HG02852 (cell line): Measurements from ENCODE around the gene NNAT.

Experiments
- ATAC-seq: cut with Tn5 transposase; IDR thresholded peaks from one replicate; pipeline ENCODE4 v1.9.1; 2021; ENCODE audit warnings: mild to moderate bottlenecking, moderate library complexity; ENCODE audit not compliant: unreplicated experiment

NNAT gene

GRCh38 chr20:37501940-37502339, 19.1 kb upstream of the NNAT start:
- no peak for ATAC-seq

DNA sequence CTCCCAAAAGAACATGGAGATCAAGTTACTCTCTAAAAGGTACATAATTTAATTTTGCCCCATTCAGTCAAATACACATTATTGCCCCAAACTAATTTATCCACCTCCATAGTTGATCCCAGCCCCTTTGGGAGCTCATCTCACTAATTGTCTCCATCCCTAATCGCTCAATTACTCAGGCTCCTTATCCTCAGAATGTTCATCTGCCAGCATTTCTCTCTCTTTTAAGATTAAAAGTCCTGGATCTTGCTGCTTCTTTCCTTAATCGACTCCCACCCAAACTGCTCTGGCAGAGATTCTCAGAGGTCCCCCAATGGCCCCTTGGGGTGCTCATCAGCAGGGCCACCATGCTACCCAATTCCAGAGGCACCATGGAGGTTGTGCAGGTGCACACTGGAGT, 18.4 kb upstream of the NNAT start:
- no peak for ATAC-seq

DNA sequence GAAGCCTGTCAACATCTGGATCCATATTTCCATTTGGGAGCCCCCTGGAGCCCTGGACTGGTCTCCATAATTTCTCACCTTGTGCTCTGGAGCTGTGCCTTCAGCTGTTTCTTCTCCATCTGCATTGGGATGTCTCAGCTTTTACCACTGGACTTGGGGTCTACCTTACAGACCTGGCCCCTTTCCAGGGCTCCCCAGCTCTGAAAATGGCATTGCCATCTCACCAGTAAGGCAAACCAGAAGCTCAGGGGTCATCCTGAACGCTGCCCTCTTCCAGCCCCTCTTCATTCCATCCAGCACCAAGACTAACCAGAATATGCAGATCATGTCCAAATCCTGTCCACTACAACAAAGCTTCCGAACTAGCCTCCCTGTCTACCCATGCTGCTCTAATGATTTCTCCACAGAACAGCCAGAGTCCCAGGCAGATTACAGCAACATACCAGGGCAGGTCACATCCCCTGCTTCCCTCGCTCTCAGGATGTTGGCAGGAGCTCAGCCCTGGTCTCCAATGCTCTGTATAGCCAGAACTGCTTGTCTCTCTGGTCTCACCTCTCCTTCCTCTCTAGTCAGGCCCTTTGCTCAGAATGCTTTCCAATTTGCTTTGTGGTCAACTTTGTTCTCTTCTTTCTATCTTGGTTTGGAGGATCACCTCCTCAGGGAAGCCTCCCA, 17.7 kb upstream of the NNAT start:
- no peak for ATAC-seq

GRCh38 chr20:37504404-37505096, 16.5 kb upstream of the NNAT start:
- ATAC-seq, result no peak

DNA sequence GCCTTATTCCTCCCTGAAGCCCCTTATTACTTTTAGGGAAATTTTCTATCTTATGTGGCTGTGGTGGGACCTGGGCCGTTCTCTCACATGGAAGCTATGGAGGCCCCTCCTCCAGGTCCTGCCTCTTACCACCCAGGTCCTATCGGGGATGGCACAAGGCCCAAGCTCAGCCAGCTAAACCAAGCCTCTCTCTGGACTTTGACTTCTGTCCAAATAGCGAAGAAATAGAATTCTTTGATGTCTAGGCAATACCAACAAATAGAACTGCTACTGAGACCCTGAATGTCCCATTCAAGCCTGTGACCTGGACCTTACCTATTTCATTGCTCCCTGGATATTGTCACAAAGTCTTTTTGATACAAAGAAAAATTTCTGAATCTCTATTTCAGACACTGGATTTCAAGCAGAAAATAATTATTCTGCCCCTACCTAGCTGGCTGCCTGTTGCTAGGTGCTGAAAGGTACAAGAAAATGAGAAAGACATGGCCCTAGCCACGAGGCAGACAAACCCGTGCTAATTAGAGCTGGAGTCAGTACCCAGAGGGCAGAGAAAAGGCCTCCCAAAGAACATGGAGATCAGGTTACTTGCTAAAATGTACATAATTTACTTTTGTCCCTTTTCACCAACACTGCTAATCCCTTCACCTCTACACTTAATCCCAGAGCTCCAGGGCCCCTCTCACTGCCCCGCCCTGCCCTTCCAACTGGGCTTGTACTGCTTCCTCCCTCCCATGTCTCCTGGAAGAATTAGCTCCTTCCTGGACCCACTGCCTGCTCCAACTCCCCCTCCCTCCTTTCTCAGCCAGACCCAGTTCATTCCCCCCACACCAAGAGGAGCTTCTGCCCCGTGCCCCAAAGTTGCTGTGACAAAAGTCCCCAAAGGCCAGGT, 15.5 kb upstream of the NNAT start:
- no peak for ATAC-seq

GRCh38 chr20:37506152-37506725, 14.8 kb upstream of the NNAT start:
- ATAC-seq, result no peak

GRCh38 chr20:37510226-37510625, 10.8 kb upstream of the NNAT start:
- ATAC-seq, result no peak

GRCh38 chr20:37511610-37512275, 9.3 kb upstream of the NNAT start:
- ATAC-seq, result no peak

GRCh38 chr20:37513779-37514359, 7.2 kb upstream of the NNAT start:
- no peak for ATAC-seq

DNA sequence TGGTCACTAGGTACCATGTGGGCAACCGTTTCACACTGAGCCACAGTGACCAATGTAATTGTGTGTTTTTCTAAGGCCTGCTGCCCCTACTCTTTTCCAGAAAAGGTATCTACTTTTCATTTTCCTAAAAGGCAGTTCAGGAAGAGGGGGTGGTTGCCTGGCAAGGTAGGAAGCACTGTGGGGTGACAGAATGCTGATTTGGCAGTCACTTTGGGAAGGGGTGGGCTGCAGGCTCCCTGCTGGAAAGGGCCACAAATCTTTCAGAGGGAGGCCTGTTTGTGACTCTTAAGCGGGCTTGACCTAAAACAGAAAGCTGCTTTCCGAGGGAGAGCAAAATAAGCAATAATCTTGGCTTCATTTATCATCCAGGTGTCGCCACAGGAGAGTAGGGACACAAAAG, 5.2 kb upstream of the NNAT start:
- ATAC-seq, result no peak

DNA sequence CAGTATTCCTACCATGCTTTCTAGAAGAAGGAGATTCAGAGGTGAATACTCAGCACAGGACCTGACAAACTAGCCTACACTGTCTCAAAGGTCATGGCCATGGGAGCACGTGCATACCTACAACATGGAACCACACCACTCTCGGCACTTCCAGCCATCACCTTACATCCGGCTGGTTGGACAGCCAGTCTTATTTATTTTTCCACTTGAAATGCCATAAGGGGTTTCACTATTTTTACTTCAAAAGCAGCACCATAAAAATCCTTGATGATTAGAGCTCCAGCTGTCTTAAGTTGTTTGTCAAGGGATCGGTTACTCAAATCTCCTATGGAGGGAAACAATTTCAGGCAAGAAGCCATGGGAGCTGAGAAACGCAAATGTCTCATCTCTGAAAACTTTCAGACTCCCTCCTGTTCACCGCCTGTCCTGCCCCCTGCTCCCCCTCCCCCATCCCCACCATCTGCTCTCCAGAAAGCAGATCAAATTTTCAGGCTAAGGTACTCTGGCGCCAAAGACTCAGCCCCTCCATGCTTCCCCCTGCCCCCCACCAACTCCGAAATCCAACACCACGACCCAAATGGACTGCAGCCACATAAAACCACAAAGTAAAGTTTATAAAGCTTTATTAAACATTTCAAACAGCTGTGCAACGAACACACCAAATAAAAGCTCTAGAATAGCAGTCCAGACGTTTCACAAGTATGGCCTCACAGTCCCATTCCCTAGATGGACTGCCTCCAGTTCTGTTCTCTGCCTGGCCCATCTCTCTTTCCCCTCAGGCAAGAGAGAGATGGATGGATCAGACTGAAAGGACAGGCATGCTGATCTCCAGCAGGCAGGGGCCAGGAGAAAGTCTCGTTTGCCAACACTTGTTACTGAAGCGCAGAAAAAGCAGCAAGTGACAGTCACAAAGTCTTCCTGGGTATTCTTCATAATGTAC, 4.0 kb upstream of the NNAT start:
- ATAC-seq, result no peak

- no peak for ATAC-seq
Measured at GRCh38 chr20:37518059-37518458, 3.0 kb upstream of the NNAT start.

DNA sequence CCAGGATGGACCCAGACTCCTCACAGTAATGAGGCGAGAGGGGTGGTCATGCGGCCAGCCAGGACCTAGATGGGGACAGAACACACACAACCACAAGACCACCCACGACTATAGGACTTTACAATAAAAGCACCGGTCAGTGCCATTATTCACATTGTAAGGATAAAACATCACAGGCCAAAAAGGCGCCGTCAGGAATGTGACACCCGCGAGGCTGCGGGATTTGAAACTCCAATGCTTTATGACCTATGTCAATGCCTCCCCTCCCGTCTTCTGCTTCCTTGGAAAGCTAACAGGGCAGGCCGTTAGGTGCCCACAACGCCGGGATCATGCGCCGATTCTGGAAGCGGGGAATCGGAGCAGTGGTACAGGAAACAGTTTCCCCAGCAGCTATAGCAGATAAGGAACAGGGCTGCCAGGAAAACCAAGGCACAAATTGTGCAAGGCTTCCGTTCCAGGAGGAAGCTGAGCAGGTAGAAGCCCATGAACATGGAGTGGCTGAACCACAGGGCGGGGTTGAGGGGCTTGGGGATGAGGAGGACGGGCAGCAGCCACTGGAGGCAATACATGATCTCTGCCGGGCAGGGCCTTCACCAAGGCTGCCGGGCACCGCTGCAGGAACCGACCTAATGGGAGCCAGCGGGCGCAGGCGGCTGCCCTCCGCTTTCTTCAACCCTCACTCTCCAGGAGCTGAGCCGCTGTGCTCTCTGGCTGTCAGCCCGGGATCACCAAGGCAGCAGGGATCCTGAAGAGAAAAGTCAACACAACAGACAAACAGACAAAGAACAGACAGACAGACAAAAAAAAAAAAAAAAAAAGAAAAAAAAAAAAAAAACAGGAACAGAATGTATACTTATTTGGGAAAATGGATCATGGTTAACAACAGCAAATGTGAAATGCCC, 2.2 kb upstream of the NNAT start:
- no peak for ATAC-seq

- no peak for ATAC-seq
Measured at GRCh38 chr20:37519508-37520418, 1.3 kb upstream of the NNAT start.

- no peak for ATAC-seq
Measured at GRCh38 chr20:37520419-37520955, 563 bp upstream of the NNAT start.

DNA sequence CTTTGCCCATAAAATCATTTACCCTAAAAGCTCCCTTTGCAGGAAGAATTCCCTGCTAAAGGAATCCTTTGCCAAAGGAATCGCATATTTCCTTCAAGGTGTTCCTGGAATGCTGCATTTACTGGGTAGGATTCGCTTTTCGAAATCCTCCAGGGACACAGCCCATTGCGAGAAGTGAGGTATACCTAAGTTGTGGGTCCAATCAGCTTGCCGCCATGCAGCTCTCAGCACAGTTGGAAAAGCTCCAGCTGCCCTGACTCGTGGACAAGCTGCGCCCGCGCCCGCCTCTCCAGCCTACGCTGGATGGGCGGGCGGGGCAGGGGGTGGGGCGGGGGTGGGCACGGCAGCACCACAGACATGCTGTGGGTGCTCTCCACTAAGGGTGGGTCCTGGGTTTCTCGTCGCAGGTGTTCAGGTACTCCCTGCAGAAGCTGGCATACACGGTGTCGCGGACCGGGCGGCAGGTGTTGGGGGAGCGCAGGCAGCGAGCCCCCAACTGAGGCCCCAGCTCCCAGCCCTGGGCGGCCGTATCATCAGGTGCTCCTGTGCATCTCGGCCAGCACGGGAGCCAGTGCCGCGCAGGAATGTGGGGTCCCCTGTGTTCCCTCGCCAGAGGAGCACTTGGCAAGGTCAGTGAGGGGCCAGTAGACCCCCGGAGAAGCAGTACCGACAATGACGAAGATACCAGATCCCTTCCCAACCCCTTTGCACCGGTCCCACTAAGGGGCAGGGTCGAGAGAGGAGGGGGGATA, 1.4 kb downstream of the NNAT start:
- ATAC-seq, result no peak
